Endodermal cell (in vitro differentiated cells): Measurements from ENCODE around the gene DNAJC4. TPM values are rescaled to one million over a fixed set of nuclear protein-coding genes. Genes with fewer than 3 reads are reported as not detected.

ENCODE experiments used
- DNase-seq: peaks from one replicate; pipeline ENCODE4 v3.0.0-alpha.2; 2017
- H3K27ac ChIP-seq: 2 replicates; pipeline ENCODE4 v1.5.1; 2013; ENCODE audit warnings: mild to moderate bottlenecking, low read depth, low read length, moderate library complexity
- H3K27me3 ChIP-seq: 2 replicates; pipeline ENCODE4 v1.6.1; 2013; ENCODE audit warnings: mild to moderate bottlenecking, low read length, moderate library complexity; ENCODE audit not compliant: insufficient read depth, control insufficient read depth, poor library complexity, severe bottlenecking
- H3K36me3 ChIP-seq: 2 replicates; pipeline ENCODE4 v1.7.0; 2013; ENCODE audit warnings: mild to moderate bottlenecking, low read length, moderate library complexity; ENCODE audit not compliant: control insufficient read depth, insufficient read depth
- H3K4me1 ChIP-seq: one replicate; pipeline ENCODE4 v1.7.0; 2013; ENCODE audit warnings: low read length; ENCODE audit not compliant: control insufficient read depth, insufficient read depth
- H3K4me3 ChIP-seq: 2 replicates; pipeline ENCODE4 v1.5.1; 2013; ENCODE audit warnings: mild to moderate bottlenecking, low read length, moderate library complexity
- H3K9ac ChIP-seq: 2 replicates; pipeline ENCODE4 v1.6.1; 2013; ENCODE audit warnings: mild to moderate bottlenecking, low read length, moderate library complexity; ENCODE audit not compliant: poor library complexity, severe bottlenecking; ENCODE audit errors: extremely low read depth
- H3K9me3 ChIP-seq: 2 replicates; pipeline ENCODE4 v1.6.1; 2013; ENCODE audit warnings: mild to moderate bottlenecking, low read length, moderate library complexity; ENCODE audit not compliant: control insufficient read depth
- H3K27ac Mint-ChIP-seq: 2 replicates; pipeline ENCODE4 v1.8.0; 2020; ENCODE audit warnings: mixed read lengths
- H3K27me3 Mint-ChIP-seq: 2 replicates; pipeline ENCODE4 v1.8.0; 2021; ENCODE audit warnings: mild to moderate bottlenecking, mixed read lengths; ENCODE audit not compliant: insufficient read depth
- H3K36me3 Mint-ChIP-seq: 2 replicates; pipeline ENCODE4 v1.8.0; 2020; ENCODE audit warnings: low read depth, mixed read lengths
- H3K4me1 Mint-ChIP-seq: 2 replicates; pipeline ENCODE4 v1.8.0; 2020; ENCODE audit warnings: mixed read lengths
- H3K4me3 Mint-ChIP-seq: 2 replicates; pipeline ENCODE4 v1.8.0; 2020; ENCODE audit warnings: mild to moderate bottlenecking, moderate library complexity, mixed read lengths
- H3K9me3 Mint-ChIP-seq: 2 replicates; pipeline ENCODE4 v1.8.0; 2020; ENCODE audit warnings: mild to moderate bottlenecking, mixed read lengths
- CTCF ChIP-seq: fragments of 200-600 bp; sonication (generic); conservative IDR thresholded peaks from 2 replicates; pipeline ENCODE4 v1.5.0; 2021; ENCODE audit warnings: antibody characterized with exemption, mild to moderate bottlenecking
- WGBS, 2 experiments: methylation state at CpG; one replicate each; pipeline versions ENCODE4 v1.1.5 to v1.1.7; 2013; ENCODE audit warnings: missing lambda C conversion rate in 2 of 2, mixed read lengths in 1 of 2; ENCODE audit not compliant: insufficient coverage in 1 of 2, insufficient read length in 1 of 2; 5-methylcytosine and 5-hydroxymethylcytosine counted together
- total RNA-seq, 2 donors: library from RNA; stranded (reverse); fragmentation: NEBNext Ultra II Directional in 1 of 2; extraction: Animal tissue kit (Norgen Biotek cat#: 25700) in 1 of 2; gene quantifications; 2 replicates in 1 of 2; 3 replicates in 1 of 2; pipeline ENCODE4 v1.2.1, GENCODE V29; 2021

The DNAJC4 gene
- total RNA-seq, 2 donors from 2014 or later, result 20.3 to 22.9 TPM

GRCh38 chr11:64196626-64197025 lies 33.7 kb upstream of the DNAJC4 start:
- Mint-ChIP-seq H3K27ac (no peak overlapping the region), H3K36me3 (peaks cover 78% of the 10 kb centered on the region), H3K4me1 (no peaks in the 10 kb centered on the region), H3K27me3 (no peaks in the 10 kb centered on the region), H3K9me3 (no peaks in the 10 kb centered on the region), H3K4me3 (no peak overlapping the region)
- Histone ChIP-seq H3K4me1 (no peaks in the 10 kb centered on the region), H3K36me3 (peaks cover 90% of the 10 kb centered on the region), H3K27me3 (no peaks in the 10 kb centered on the region), H3K27ac (no peak overlapping the region), H3K9ac (no peak overlapping the region), H3K4me3 (no peak overlapping the region), H3K9me3 (no peaks in the 10 kb centered on the region)
- 96 to 97% methylated on average over 9 of the region's 9 CpGs for WGBS, 2 experiments
- no peak for DNase-seq
- TF ChIP-seq CTCF, result no peak

- H3K4me3 ChIP-seq, result no peak overlapping the region
- H3K9ac ChIP-seq, result no peak overlapping the region
- no peak overlapping the region for H3K27ac ChIP-seq
- no peak for TF ChIP-seq CTCF
- H3K36me3 Mint-ChIP-seq, result peaks cover 81% of the 10 kb centered on the region
- no peaks in the 10 kb centered on the region for H3K27me3 Mint-ChIP-seq
- no peaks in the 10 kb centered on the region for H3K9me3 Mint-ChIP-seq
- H3K9me3 ChIP-seq, result no peaks in the 10 kb centered on the region
- H3K4me3 Mint-ChIP-seq, result no peak overlapping the region
- H3K4me1 Mint-ChIP-seq, result no peaks in the 10 kb centered on the region
- H3K27me3 ChIP-seq, result no peaks in the 10 kb centered on the region
- no peaks in the 10 kb centered on the region for H3K4me1 ChIP-seq
- H3K36me3 ChIP-seq, result peaks cover 93% of the 10 kb centered on the region
- H3K27ac Mint-ChIP-seq, result no peak overlapping the region
- DNase-seq, result no peak
- 95 to 98% methylated on average over 2 of the region's 2 CpGs for WGBS, 2 experiments
Observed at GRCh38 chr11:64198511-64198910, 31.8 kb upstream of the DNAJC4 start.

GRCh38 chr11:64201543-64201942 lies 28.8 kb upstream of the DNAJC4 start:
- no peak overlapping the region for H3K4me3 ChIP-seq
- no peak overlapping the region for H3K9ac ChIP-seq
- no peak overlapping the region for H3K4me3 Mint-ChIP-seq
- H3K4me1 ChIP-seq, result peaks cover 3% of the 10 kb centered on the region
- H3K36me3 Mint-ChIP-seq, result peaks cover 75% of the 10 kb centered on the region
- no peak overlapping the region for H3K27ac Mint-ChIP-seq
- H3K4me1 Mint-ChIP-seq, result no peaks in the 10 kb centered on the region
- no peaks in the 10 kb centered on the region for H3K27me3 Mint-ChIP-seq
- no peaks in the 10 kb centered on the region for H3K27me3 ChIP-seq
- DNase-seq, result no peak
- H3K9me3 ChIP-seq, result no peaks in the 10 kb centered on the region
- H3K27ac ChIP-seq, result no peak overlapping the region
- TF ChIP-seq CTCF, result no peak
- peaks cover 93% of the 10 kb centered on the region for H3K36me3 ChIP-seq
- H3K9me3 Mint-ChIP-seq, result no peaks in the 10 kb centered on the region
- 94 to 100% methylated on average over 3 of the region's 3 CpGs for WGBS, 2 experiments
